ENCODE data around the gene MYOC.

MYOC gene

GRCh38 chr1:171653796-171654195 lies 1.3 kb upstream of the MYOC start:
- no peak overlapping the region for H3K4me3 ChIP-seq (ENCODE audit: insufficient read depth, low read depth, low read length, poor library complexity, severe bottlenecking)
- no peak for DNase-seq
- H3K4me1 ChIP-seq (ENCODE audit: control insufficient read depth, insufficient read depth, low read length, poor library complexity, severe bottlenecking), result peaks cover 5% of the 10 kb centered on the region
- H3K27ac ChIP-seq (ENCODE audit: insufficient read depth, low read length, poor library complexity, severe bottlenecking), result no peak overlapping the region
- no peaks in the 10 kb centered on the region for H3K27me3 ChIP-seq (replicated peaks; ENCODE audit: control insufficient read depth, insufficient read depth, low read length, poor library complexity, severe bottlenecking)
- H3K9me3 ChIP-seq (ENCODE audit: control insufficient read depth, low read length), result no peaks in the 10 kb centered on the region
- H3K36me3 ChIP-seq (ENCODE audit: control insufficient read depth, insufficient read depth, low read length), result no peaks in the 10 kb centered on the region

GRCh38 chr1:171646249-171646560 lies 6.3 kb downstream of the MYOC start:
- Histone ChIP-seq H3K4me3 (ENCODE audit: insufficient read depth, low read depth, low read length, poor library complexity, severe bottlenecking) (no peak overlapping the region), H3K27ac (ENCODE audit: insufficient read depth, low read length, poor library complexity, severe bottlenecking) (no peak overlapping the region), H3K36me3 (ENCODE audit: control insufficient read depth, insufficient read depth, low read length) (no peaks in the 10 kb centered on the region), H3K4me1 (ENCODE audit: control insufficient read depth, insufficient read depth, low read length, poor library complexity, severe bottlenecking) (no peaks in the 10 kb centered on the region), H3K9me3 (ENCODE audit: control insufficient read depth, low read length) (no peaks in the 10 kb centered on the region), H3K27me3 (replicated peaks; ENCODE audit: control insufficient read depth, insufficient read depth, low read length, poor library complexity, severe bottlenecking) (no peaks in the 10 kb centered on the region)
- DNase-seq, result no peak

- no peak for DNase-seq
- Histone ChIP-seq H3K36me3 (ENCODE audit: control insufficient read depth, insufficient read depth, low read length) (no peaks in the 10 kb centered on the region), H3K4me3 (ENCODE audit: insufficient read depth, low read depth, low read length, poor library complexity, severe bottlenecking) (no peak overlapping the region), H3K27ac (ENCODE audit: insufficient read depth, low read length, poor library complexity, severe bottlenecking) (no peak overlapping the region), H3K4me1 (ENCODE audit: control insufficient read depth, insufficient read depth, low read length, poor library complexity, severe bottlenecking) (no peaks in the 10 kb centered on the region), H3K9me3 (ENCODE audit: control insufficient read depth, low read length) (no peaks in the 10 kb centered on the region), H3K27me3 (replicated peaks; ENCODE audit: control insufficient read depth, insufficient read depth, low read length, poor library complexity, severe bottlenecking) (no peaks in the 10 kb centered on the region)
Observed at GRCh38 chr1:171645553-171646248, 6.8 kb downstream of the MYOC start.

GRCh38 chr1:171644805-171645483 lies 7.5 kb downstream of the MYOC start:
- Histone ChIP-seq H3K9me3 (ENCODE audit: control insufficient read depth, low read length) (no peaks in the 10 kb centered on the region), H3K27ac (ENCODE audit: insufficient read depth, low read length, poor library complexity, severe bottlenecking) (no peak overlapping the region), H3K4me1 (ENCODE audit: control insufficient read depth, insufficient read depth, low read length, poor library complexity, severe bottlenecking) (no peaks in the 10 kb centered on the region), H3K27me3 (replicated peaks; ENCODE audit: control insufficient read depth, insufficient read depth, low read length, poor library complexity, severe bottlenecking) (no peaks in the 10 kb centered on the region), H3K36me3 (ENCODE audit: control insufficient read depth, insufficient read depth, low read length) (no peaks in the 10 kb centered on the region), H3K4me3 (ENCODE audit: insufficient read depth, low read depth, low read length, poor library complexity, severe bottlenecking) (no peak overlapping the region)
- DNase-seq, result peak; percentile 8 to 32 (median 30)

GRCh38 chr1:171643156-171643555 lies 9.3 kb downstream of the MYOC start:
- no peaks in the 10 kb centered on the region for H3K9me3 ChIP-seq (ENCODE audit: control insufficient read depth, low read length)
- H3K36me3 ChIP-seq (ENCODE audit: control insufficient read depth, insufficient read depth, low read length), result no peaks in the 10 kb centered on the region
- no peaks in the 10 kb centered on the region for H3K4me1 ChIP-seq (ENCODE audit: control insufficient read depth, insufficient read depth, low read length, poor library complexity, severe bottlenecking)
- no peaks in the 10 kb centered on the region for H3K27me3 ChIP-seq (replicated peaks; ENCODE audit: control insufficient read depth, insufficient read depth, low read length, poor library complexity, severe bottlenecking)
- H3K4me3 ChIP-seq (ENCODE audit: insufficient read depth, low read depth, low read length, poor library complexity, severe bottlenecking), result no peak overlapping the region
- DNase-seq, result no peak
- no peak overlapping the region for H3K27ac ChIP-seq (ENCODE audit: insufficient read depth, low read length, poor library complexity, severe bottlenecking)

GRCh38 chr1:171642197-171642596 lies 10.3 kb downstream of the MYOC start:
- H3K36me3 ChIP-seq (ENCODE audit: control insufficient read depth, insufficient read depth, low read length), result no peaks in the 10 kb centered on the region
- no peaks in the 10 kb centered on the region for H3K9me3 ChIP-seq (ENCODE audit: control insufficient read depth, low read length)
- H3K4me3 ChIP-seq (ENCODE audit: insufficient read depth, low read depth, low read length, poor library complexity, severe bottlenecking), result no peak overlapping the region
- no peak overlapping the region for H3K27ac ChIP-seq (ENCODE audit: insufficient read depth, low read length, poor library complexity, severe bottlenecking)
- H3K27me3 ChIP-seq (replicated peaks; ENCODE audit: control insufficient read depth, insufficient read depth, low read length, poor library complexity, severe bottlenecking), result no peaks in the 10 kb centered on the region
- no peaks in the 10 kb centered on the region for H3K4me1 ChIP-seq (ENCODE audit: control insufficient read depth, insufficient read depth, low read length, poor library complexity, severe bottlenecking)
- DNase-seq, result no peak

- H3K9me3 ChIP-seq (ENCODE audit: control insufficient read depth, low read length), result no peaks in the 10 kb centered on the region
- H3K36me3 ChIP-seq (ENCODE audit: control insufficient read depth, insufficient read depth, low read length), result no peaks in the 10 kb centered on the region
- no peaks in the 10 kb centered on the region for H3K27me3 ChIP-seq (replicated peaks; ENCODE audit: control insufficient read depth, insufficient read depth, low read length, poor library complexity, severe bottlenecking)
- no peak overlapping the region for H3K27ac ChIP-seq (ENCODE audit: insufficient read depth, low read length, poor library complexity, severe bottlenecking)
- H3K4me3 ChIP-seq (ENCODE audit: insufficient read depth, low read depth, low read length, poor library complexity, severe bottlenecking), result no peak overlapping the region
- H3K4me1 ChIP-seq (ENCODE audit: control insufficient read depth, insufficient read depth, low read length, poor library complexity, severe bottlenecking), result no peaks in the 10 kb centered on the region
- no peak for DNase-seq
Observed at GRCh38 chr1:171641076-171641864, 11.2 kb downstream of the MYOC start.

- no peaks in the 10 kb centered on the region for H3K36me3 ChIP-seq (ENCODE audit: control insufficient read depth, insufficient read depth, low read length)
- no peaks in the 10 kb centered on the region for H3K27me3 ChIP-seq (replicated peaks; ENCODE audit: control insufficient read depth, insufficient read depth, low read length, poor library complexity, severe bottlenecking)
- no peak overlapping the region for H3K27ac ChIP-seq (ENCODE audit: insufficient read depth, low read length, poor library complexity, severe bottlenecking)
- DNase-seq, result no peak
- H3K4me1 ChIP-seq (ENCODE audit: control insufficient read depth, insufficient read depth, low read length, poor library complexity, severe bottlenecking), result no peaks in the 10 kb centered on the region
- no peaks in the 10 kb centered on the region for H3K9me3 ChIP-seq (ENCODE audit: control insufficient read depth, low read length)
- no peak overlapping the region for H3K4me3 ChIP-seq (ENCODE audit: insufficient read depth, low read depth, low read length, poor library complexity, severe bottlenecking)
Observed at GRCh38 chr1:171640225-171640624, 12.3 kb downstream of the MYOC start.

GRCh38 chr1:171637928-171638576 lies 14.4 kb downstream of the MYOC start:
- no peaks in the 10 kb centered on the region for H3K36me3 ChIP-seq (ENCODE audit: control insufficient read depth, insufficient read depth, low read length)
- no peaks in the 10 kb centered on the region for H3K27me3 ChIP-seq (replicated peaks; ENCODE audit: control insufficient read depth, insufficient read depth, low read length, poor library complexity, severe bottlenecking)
- H3K9me3 ChIP-seq (ENCODE audit: control insufficient read depth, low read length), result no peaks in the 10 kb centered on the region
- DNase-seq, result no peak
- no peak overlapping the region for H3K4me3 ChIP-seq (ENCODE audit: insufficient read depth, low read depth, low read length, poor library complexity, severe bottlenecking)
- no peak overlapping the region for H3K27ac ChIP-seq (ENCODE audit: insufficient read depth, low read length, poor library complexity, severe bottlenecking)
- H3K4me1 ChIP-seq (ENCODE audit: control insufficient read depth, insufficient read depth, low read length, poor library complexity, severe bottlenecking), result no peaks in the 10 kb centered on the region

GRCh38 chr1:171636141-171636540 lies 16.3 kb downstream of the MYOC start:
- Histone ChIP-seq H3K36me3 (ENCODE audit: control insufficient read depth, insufficient read depth, low read length) (no peaks in the 10 kb centered on the region), H3K4me3 (ENCODE audit: insufficient read depth, low read depth, low read length, poor library complexity, severe bottlenecking) (no peak overlapping the region), H3K4me1 (ENCODE audit: control insufficient read depth, insufficient read depth, low read length, poor library complexity, severe bottlenecking) (no peaks in the 10 kb centered on the region), H3K27ac (ENCODE audit: insufficient read depth, low read length, poor library complexity, severe bottlenecking) (no peak overlapping the region), H3K27me3 (replicated peaks; ENCODE audit: control insufficient read depth, insufficient read depth, low read length, poor library complexity, severe bottlenecking) (no peaks in the 10 kb centered on the region), H3K9me3 (ENCODE audit: control insufficient read depth, low read length) (no peaks in the 10 kb centered on the region)
- no peak for DNase-seq
